Effector CD8-positive, alpha-beta T cell (primary cell): ENCODE results near the gene DDX39B.

Experiments used
- DNase-seq: peaks from one replicate; lab custom pipeline; 2025; lab: John Stamatoyannopoulos, UW

DDX39B gene

DNA sequence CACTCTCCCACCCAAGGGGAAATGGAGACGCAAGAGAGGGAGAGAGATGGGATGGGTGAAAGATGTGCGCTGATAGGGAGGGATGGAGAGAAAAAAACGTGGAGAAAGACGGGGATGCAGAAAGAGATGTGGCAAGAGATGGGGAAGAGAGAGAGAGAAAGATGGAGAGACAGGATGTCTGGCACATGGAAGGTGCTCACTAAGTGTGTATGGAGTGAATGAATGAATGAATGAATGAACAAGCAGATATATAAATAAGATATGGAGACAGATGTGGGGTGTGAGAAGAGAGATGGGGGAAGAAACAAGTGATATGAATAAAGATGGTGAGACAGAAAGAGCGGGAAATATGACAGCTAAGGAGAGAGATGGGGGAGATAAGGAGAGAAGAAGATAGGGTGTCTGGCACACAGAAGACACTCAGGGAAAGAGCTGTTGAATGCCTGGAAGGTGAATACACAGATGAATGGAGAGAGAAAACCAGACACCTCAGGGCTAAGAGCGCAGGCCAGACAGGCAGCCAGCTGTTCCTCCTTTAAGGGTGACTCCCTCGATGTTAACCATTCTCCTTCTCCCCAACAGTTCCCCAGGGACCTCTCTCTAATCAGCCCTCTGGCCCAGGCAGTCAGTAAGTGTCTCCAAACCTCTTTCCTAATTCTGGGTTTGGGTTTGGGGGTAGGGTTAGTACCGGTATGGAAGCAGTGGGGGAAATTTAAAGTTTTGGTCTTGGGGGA is 34.3 kb upstream of the DDX39B start:
- DNase-seq, result no peak

DNA sequence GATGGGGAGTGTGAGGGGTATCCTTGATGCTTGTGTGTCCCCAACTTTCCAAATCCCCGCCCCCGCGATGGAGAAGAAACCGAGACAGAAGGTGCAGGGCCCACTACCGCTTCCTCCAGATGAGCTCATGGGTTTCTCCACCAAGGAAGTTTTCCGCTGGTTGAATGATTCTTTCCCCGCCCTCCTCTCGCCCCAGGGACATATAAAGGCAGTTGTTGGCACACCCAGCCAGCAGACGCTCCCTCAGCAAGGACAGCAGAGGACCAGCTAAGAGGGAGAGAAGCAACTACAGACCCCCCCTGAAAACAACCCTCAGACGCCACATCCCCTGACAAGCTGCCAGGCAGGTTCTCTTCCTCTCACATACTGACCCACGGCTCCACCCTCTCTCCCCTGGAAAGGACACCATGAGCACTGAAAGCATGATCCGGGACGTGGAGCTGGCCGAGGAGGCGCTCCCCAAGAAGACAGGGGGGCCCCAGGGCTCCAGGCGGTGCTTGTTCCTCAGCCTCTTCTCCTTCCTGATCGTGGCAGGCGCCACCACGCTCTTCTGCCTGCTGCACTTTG is 33.6 kb upstream of the DDX39B start, which contains the start of gene TNF:
Gene TNF, plus strand, starts transcription at position 231 of the 567 bp plus-strand sequence. Its CDS starts 177 bp downstream, at position 408.
- DNase-seq, result no peak

DNA sequence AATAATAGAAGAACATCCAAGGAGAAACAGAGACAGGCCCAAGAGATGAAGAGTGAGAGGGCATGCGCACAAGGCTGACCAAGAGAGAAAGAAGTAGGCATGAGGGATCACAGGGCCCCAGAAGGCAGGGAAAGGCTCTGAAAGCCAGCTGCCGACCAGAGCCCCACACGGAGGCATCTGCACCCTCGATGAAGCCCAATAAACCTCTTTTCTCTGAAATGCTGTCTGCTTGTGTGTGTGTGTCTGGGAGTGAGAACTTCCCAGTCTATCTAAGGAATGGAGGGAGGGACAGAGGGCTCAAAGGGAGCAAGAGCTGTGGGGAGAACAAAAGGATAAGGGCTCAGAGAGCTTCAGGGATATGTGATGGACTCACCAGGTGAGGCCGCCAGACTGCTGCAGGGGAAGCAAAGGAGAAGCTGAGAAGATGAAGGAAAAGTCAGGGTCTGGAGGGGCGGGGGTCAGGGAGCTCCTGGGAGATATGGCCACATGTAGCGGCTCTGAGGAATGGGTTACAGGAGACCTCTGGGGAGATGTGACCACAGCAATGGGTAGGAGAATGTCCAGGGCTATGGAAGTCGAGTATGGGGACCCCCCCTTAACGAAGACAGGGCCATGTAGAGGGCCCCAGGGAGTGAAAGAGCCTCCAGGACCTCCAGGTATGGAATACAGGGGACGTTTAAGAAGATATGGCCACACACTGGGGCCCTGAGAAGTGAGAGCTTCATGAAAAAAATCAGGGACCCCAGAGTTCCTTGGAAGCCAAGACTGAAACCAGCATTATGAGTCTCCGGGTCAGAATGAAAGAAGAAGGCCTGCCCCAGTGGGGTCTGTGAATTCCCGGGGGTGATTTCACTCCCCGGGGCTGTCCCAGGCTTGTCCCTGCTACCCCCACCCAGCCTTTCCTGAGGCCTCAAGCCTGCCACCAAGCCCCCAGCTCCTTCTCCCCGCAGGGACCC is 32.6 kb upstream of the DDX39B start:
- DNase-seq, result no peak

DNA sequence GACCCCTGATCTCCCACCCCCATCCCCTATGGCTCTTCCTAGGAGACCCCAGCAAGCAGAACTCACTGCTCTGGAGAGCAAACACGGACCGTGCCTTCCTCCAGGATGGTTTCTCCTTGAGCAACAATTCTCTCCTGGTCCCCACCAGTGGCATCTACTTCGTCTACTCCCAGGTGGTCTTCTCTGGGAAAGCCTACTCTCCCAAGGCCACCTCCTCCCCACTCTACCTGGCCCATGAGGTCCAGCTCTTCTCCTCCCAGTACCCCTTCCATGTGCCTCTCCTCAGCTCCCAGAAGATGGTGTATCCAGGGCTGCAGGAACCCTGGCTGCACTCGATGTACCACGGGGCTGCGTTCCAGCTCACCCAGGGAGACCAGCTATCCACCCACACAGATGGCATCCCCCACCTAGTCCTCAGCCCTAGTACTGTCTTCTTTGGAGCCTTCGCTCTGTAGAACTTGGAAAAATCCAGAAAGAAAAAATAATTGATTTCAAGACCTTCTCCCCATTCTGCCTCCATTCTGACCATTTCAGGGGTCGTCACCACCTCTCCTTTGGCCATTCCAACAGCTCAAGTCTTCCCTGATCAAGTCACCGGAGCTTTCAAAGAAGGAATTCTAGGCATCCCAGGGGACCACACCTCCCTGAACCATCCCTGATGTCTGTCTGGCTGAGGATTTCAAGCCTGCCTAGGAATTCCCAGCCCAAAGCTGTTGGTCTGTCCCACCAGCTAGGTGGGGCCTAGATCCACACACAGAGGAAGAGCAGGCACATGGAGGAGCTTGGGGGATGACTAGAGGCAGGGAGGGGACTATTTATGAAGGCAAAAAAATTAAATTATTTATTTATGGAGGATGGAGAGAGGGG is 31.7 kb upstream of the DDX39B start:
- no peak for DNase-seq

DNA sequence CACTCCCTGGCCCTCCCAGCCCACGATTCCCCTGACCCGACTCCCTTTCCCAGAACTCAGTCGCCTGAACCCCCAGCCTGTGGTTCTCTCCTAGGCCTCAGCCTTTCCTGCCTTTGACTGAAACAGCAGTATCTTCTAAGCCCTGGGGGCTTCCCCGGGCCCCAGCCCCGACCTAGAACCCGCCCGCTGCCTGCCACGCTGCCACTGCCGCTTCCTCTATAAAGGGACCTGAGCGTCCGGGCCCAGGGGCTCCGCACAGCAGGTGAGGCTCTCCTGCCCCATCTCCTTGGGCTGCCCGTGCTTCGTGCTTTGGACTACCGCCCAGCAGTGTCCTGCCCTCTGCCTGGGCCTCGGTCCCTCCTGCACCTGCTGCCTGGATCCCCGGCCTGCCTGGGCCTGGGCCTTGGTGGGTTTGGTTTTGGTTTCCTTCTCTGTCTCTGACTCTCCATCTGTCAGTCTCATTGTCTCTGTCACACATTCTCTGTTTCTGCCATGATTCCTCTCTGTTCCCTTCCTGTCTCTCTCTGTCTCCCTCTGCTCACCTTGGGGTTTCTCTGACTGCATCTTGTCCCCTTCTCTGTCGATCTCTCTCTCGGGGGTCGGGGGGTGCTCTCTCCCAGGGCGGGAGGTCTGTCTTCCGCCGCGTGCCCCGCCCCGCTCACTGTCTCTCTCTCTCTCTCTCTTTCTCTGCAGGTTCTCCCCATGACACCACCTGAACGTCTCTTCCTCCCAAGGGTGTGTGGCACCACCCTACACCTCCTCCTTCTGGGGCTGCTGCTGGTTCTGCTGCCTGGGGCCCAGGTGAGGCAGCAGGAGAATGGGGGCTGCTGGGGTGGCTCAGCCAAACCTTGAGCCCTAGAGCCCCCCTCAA is 30.5 kb upstream of the DDX39B start, which contains the start of gene LTA:
Gene LTA, plus strand, starts transcription at position 249 of the 871 bp plus-strand sequence. Its CDS starts 454 bp downstream, at position 703.
- DNase-seq, result peak; percentile 58

DNA sequence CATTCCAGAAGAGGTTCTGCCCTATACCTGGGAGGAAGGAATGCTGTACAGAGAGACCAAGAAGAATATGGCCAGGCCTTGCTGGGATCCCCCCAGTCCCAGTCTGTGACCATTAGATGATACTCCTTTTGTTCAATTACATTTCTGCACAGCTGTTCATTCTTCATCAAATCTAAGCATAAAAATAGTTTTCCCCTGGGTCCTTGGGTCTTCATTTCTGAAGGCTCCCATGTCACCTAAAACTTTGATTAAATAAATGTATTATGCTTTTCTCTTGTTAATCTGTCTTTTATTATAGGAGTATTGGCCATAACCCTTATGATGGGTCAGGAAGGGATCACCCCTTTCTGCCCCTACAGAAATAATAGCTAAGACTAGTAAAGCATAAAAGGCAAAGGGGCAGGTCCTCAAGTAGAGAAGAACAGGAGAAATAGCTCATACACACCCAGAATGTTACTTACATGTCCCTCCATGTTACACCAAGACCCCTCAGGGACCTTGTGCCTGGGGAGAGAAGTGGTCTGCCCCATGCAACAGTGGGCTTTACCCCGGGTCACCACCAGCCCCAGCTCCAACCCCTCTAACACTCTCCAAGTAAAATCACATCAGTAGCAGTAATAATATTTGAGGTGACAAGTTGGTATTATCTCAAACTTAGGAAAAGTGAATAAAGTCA is 28.2 kb upstream of the DDX39B start:
- DNase-seq, result no peak

DNA sequence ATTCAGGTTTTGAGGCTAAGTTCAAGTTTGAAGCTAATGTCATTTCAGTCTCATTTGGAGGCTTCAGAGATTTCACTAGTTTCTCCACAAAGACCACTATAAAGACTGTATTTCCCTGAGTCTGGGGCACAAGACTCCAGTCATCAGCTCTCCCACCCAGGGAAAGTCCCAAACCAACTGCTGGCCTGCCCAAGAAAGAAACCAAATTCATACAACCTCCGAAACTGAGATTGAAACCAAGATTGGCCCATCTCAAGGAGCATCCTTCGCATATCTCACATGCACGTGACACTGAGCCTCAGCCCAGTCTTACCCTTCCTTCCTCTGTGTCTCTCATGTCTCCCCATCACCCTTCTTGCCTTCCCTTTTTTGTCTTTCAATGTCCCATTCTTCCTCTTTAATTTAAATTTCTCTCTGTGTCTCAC is 26.7 kb upstream of the DDX39B start:
- DNase-seq, result peak; percentile 34

DNA sequence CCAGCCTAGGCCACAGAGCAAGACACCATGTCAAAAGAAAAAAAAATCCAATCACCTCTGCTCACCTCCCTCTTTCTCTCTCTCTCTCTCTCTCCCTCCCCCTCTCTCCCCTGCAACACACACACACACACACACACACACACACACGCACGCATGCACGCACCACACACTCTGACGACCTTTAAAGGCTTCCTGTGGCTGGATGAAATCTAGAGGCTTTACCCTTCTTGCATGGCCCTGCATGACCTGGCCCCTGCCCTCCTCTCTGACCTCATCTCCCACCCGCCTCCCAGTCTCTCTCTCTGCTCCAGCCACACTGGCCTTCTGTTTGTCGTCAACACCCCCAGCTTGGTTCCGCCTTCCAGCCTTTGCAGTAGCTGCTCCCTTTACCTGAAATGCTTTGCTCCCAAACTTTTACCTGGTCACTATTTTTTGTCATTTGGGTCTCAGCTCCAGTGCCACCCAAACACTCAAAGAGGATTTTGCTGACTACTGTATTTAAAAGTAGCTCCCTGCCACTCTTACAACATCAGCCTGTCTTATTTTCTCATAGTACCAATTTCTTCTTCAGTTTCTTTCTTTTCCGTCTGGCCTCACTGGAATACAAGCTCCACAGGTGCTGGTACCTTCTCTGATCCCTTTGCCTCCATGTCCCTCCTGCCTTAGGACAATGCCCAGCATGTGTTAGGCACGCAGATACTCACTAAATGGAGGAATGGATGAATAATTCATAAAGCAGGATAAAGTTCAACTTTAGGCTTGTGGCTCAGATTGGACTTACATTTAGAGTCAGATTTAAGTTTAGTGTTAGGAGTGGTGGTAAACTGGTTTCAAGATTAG is 25.9 kb upstream of the DDX39B start:
- DNase-seq, result no peak

DNA sequence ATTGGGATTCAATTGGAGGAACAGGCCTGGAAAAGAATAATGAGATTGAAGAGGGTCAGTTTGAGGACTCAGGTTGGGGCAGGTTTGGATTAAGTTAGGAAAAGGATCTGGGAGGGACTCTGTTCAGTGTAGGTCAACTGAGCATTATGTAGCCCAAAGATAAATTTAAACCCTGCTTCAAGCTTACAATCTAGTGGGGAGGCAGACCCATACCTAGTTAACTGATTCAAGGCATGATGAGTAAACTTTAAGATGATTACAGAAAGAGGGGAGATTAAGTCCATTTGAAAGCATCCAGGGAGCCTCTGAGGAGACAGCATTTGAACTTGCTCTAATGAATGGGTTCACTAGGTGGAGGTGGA is 18.9 kb upstream of the DDX39B start:
- DNase-seq, result no peak

DNA sequence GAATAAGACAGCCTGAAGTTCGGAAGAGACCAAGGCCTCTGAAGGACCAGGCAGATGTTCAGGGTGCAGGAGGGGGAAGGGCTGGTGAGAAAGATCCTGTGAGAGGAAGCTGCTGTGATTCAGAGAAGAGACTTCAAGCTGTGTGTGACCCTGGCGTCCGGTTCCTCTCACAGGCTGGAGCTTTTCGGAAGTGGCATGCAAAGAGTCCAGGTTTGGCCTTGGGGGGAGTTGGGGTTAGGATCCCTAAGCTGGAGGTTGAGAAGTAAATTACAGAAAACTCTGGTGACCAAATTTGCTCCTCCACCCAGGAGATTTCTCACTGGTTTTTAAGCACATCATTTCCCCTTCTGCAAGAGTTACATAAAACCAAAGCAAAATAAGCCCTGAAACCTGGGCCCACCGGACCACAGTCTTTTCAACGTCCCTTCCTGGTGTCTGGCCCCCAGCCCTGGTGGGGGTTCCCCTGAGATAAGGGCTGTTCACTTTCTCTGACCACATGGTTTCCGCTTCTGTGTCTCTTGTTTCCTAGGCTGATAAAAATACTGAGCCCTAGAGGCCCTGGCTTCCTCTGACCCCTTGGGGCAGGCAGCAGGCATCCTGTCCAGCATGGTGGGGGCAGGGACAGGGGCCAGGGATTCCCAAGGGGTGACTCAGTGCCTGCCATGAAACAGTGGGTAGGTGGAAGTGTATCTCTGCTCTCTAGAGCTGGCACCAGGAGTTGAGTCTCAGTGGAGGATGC is 18.3 kb upstream of the DDX39B start:
- DNase-seq, result no peak

DNA sequence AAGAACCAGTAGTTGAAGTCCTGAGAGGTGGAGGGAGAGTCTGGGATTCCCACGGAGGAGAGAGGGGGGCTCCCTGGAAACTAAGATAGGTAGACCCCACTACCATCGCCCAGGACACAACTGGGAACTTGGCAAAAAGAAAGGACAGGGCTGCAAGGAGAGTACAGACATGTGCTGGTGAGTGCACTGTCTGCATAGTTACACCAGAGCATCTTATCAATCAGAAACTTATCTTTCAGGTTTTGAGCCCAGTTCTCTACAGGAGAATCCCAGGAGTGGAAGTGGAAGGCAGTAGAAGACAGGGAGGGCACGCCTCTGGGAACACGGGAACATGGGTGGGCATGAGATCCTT is 17.8 kb upstream of the DDX39B start:
- no peak for DNase-seq

DNA sequence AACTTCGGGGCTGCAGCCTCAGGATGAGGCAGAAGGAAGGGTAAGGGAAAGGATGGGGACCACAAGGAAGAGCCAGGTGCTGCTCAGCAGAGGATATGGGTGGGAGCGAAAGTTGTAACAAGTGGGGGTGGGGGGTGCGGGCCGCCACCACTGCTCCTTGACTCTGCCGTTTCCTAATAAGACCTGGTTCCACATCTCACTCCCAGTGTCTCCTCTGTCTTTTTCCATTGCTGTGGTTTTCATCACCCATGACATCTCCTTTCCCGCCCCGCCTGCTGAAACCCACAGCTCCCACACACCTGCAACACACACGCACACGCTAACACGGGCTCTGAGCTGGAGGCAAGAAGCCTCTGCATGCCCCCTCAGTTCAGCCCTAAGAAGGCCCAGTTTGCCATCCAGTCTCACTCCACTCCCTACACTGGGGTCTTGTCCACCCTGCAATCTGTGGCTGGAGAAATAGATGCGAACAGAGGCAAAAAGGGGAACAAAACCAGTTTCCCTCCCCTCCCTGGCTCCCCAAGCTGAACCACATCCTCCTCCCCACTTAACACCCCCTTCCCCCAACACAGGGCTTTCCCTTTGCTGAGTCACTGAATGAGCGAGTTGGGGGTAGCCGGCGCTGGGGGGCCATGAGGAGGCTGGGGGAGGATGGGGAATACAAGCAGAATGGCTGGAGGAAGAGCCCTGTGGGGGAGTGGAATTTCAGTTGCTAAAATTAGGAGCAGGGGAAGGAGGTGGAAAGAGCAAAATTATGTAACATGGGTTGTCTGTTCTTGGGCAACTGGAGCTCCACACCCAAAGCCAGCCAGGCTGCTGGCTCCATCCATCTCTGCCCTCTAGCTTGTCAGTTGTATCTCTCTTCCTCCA is 17.1 kb upstream of the DDX39B start:
- DNase-seq, result peak; percentile 21

DNA sequence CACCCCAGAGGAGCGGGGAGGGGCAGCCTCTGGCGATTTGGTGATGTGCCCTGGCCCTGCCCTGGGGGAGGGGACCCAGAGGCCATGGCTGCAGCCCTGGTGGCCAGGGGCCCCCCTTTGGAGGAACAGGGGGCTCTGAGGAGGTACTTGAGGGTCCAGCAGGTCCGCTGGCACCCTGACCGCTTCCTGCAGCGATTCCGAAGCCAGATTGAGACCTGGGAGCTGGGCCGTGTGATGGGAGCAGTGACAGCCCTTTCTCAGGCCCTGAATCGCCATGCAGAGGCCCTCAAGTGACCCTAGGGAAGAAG is 16.5 kb upstream of the DDX39B start:
- DNase-seq, result no peak

DNA sequence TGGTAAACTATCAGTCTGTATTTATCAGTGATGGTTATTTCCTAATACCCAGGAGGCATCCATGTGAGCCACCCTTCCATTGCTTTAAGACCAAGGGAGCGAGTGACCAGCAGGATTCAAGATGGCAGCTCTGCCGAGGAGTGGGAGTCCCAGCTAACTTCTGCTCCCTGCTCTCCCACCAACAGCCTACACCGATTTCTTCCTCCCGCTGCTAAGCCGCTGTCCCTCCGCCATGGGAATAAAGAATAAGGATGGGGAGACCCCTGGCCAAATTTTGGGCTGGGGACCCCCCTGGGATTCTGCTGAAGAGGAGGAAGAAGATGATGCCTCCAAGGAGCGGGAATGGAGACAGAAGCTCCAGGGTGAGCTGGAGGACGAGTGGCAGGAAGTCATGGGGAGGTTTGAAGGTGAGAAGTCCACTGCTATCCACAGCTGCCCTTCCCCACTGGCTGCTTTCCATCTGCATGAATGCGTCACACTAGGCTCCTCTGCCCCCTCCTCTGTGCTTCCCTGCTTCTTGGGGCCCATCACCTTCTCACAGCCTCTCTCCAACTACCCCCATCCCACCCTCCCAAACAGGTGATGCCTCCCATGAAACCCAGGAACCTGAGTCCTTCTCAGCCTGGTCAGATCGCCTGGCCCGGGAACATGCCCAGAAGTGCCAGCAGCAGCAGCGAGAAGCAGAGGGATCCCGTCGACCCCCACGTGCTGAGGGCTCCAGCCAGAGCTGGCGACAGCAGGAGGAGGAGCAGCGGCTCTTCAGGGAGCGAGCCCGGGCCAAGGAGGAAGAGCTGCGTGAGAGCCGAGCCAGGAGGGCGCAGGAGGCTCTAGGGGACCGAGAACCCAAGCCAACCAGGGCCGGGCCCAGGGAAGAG is 15.9 kb upstream of the DDX39B start:
- no peak for DNase-seq

DNA sequence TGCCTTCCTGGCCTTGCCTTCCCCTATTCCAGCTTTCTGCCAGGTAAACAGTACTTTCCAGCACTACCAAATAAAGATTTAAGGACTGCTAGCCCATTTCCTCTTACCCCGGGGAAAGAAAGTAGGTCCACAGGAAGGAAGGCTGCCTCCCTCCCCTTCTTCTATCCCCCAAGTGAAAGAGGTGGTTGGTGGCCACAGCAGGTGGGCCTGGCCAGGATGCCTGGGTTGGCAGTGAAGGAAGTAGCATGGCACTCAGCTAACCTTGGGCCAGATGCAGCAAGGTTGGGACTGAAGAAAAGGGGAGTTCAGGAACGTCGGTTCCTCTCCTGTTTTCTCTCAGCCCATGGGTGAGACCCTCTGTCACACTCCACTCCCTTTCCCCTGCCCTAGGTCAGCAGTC is 14.5 kb upstream of the DDX39B start:
- no peak for DNase-seq

DNA sequence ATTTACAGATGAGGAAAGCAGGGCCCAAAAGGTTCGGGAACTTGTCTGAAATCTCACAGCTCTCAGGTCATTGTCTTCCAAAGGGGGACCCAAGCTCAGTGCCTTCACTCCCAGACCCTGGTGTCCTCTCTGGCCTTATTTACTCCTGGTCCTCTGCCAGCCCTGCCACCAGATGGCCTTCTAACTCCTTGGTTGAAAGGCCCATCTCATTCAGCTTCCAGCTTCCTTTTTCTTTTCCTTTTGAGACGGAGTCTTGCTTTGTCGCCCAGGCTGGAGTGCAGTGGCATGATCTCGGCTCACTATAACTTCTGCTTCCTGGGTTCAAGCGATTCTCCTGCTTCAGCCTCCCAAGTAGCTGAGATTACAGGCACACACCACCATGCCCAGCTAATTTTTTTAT is 9.6 kb upstream of the DDX39B start:
- peak; percentile 30 for DNase-seq

DNA sequence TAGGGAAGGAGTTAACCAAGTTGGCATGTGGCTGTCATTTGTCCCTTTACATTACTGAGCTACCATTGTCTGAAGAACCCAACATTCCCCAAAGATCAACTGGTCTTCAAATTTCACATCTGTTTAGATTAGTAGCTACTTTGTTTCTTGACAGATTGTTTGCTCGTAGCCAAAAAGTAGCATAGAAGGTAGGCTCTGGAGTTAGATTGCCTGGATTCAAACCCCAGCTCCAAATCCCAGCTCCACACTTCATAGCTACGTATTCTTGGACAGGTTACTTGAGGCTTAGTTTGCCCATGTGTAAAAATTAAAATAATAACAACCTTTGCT is 6.7 kb upstream of the DDX39B start:
- no peak for DNase-seq
